HG03045 (cell line): ENCODE measurements around the gene CD274.
"Not testable (repeated sequence)": the region's sequence is repeated elsewhere in the genome, so short reads cannot be mapped to it uniquely, and the experiment has no call there.

Experiments
- ATAC-seq: cut with Tn5 transposase; IDR thresholded peaks from one replicate; pipeline ENCODE4 v1.9.1; 2021; ENCODE audit warnings: mild to moderate bottlenecking, moderate library complexity; ENCODE audit not compliant: unreplicated experiment

Gene CD274

DNA sequence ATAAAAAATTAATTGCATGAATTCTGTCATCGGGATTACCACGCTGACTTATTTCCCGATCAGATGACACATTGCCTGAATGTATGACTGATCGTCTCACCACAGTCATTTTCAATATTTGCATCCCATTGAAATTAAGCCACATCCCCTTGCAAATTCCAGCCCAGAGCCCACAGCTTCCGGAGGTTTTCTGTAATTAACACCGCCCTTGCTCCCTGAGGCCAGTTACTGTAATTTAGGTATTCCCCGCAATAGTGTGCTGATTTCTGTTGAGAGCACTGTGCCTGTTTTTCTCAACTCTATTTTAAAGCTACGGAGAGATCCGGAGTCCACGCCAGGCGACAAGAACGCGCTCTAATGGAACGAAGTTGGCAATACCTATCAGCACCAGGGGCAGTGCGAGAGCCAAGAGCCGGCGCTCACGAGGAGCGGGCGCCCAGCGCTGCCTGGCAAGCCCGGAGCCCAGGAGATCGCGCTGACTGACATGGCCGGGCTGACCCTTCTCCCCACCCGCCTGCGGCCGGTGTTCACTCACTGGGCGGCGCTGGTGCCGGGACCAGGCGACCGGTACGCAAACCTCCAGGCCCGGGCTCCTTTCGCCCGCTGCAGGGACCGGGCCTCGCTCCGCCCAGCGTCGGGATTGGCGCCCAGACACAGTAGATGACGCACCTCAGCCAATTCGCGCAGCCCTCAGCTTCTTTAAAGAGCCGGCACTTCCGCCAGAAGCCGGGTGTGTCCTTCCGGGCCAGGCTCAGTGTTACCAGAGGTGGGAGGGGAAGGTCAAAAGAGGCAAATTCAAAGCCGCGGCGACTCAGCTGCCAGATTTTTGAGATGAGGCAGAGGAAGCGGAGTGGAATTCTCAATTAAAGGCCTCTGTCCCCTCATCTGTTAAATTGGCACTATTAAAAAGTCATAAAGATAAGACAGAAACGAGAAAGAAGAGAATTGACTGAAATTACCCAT, 12.8 kb upstream of the CD274 start, which contains the start of gene PLGRKT:
PLGRKT (minus strand) TSS at position 672 of the 963 bp plus-strand sequence. CDS start 5,948 bp downstream, outside the sequence.
- ATAC-seq, result peak; percentile 87

DNA sequence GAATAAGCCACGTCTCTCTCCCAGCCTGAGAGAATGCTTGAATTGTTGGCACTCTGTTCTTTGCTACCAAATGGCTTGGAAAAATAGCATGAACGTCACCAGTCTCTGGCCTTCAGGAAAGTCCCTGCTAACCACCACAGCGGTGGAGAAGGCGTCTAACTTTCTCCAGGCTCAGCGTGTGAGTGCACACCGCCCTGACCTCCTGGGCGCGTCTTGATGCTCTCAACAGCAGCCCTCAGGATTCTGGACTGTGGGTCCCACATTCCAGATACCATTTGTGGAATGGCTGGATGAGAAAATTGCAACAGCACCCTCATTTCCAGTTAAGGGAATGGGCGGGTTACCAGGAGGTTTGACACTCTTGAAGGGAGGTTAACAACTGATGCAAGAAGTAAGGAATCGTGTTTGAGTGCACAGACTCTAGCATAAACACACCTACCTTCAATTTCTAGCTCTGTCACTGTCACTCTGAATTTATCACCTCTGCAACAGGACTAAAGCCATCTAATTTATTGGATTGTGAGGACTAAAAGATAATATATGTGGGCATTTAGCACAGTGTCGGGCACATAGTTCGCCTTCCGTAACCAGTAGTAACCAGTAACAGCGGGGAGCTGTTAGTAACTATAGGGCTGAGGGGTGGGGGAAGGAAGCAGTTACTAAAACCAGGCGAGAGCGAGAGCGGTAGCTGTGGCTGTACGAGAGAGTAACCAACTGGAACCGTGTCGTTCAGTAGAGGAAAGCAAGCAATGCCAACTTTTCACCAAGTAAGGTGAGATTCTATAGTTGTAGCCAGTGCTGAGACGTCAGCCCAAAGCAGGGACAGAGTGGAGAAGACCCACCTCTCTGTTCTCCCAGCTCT, 11.8 kb upstream of the CD274 start:
- ATAC-seq, result peak; percentile 58

DNA sequence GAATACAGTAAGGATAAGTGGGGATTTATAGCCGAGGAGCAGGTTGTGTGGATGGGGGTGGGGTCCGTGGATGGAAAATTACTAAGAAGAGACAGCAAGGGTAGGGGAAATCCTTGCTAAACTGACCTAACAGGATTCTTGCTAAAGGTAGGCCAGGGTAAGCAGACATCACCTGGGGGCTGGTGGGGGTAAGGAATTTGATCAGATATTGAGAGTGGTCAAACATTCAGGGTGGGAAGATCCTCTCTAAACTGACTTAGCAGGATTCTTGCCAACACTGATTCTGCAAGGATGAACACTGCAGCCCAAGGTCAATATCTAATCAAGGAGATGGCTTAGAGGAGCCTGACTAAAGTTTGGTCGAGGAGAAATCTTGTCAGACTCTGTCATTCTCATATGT, 9.9 kb upstream of the CD274 start:
- ATAC-seq, result no peak

DNA sequence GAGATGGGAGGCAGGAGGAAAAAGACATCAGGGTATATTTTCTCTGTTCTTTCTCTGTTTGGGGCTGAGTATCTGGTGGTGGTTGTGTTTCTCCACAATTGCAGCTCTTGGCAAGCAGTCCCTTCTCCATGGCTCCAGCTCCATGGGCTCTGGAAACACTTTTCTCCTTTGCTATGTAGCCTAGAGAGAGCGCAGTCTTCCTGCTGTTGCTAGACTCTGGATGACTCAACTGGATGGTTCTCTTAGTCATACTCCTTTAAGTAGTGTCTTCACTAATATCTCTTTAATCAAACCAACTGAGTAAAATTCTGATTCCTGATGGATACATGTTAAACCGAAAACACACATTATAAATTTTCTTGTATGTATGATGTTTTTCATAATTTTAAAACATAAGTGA, 9.3 kb upstream of the CD274 start:
- no peak for ATAC-seq

DNA sequence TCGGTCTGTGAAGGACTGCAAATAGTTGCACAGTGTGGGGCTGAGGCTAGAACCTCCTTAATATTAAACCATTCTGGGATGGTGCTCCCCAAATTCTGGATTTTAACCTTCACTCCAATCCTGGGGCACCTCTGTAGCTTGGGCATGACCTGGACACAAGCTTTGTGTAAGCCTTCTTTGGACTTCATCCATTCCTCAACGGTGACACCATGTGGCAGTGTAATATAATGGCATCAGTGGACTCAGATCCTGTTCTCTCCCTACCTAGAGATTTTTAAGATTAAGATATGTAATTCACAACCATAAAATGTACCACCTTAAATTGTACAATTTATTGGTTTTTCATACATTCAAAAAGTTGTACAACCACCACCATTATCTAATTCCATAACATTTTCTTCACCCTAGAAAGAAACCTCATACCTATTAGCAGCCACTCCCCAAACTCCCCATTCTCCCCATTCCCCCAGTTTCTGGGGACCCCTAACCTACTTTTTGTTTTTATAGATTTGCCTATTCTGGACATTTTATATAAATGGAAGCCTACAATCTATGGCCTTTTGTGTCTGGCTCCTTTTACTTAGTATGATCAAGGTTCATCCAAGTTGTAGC, 7.8 kb upstream of the CD274 start:
- no peak for ATAC-seq

DNA sequence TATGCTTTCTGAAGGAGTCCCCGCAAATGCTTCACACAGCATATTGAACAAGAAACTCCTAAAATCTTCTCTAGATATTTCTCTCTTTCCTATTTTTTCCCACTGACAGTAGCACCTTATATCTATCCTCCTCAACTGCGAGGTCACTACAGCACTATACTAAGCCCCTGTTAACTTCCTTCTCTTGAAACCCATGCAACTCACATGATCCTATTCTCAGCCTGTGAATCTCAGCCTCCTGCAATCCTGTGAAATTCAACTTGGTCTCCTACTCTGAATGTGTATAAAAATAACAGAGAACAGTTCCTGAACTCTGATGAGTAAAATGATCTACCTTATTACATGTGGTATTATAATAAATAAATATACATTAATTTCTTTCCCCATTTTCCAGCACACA, 6.5 kb upstream of the CD274 start:
- ATAC-seq, result no peak

DNA sequence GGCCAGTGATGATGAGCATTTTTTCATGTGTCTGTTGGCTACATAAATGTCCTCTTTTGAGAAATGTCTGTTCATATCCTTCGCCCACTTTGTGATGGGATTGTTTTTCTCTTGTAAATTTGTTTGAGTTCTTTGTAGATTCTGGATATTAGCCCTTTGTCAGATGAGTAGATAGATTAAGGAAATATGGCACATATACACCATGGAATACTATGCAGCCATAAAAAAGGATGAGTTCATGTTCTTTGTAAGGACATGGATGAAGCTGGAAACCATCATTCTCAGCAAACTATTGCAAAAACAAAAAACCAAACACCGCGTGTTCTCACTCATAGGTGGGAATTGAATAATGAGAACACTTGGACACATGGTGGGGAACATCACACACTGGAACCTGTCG, 5.2 kb upstream of the CD274 start:
- not testable (repeated sequence) for ATAC-seq

DNA sequence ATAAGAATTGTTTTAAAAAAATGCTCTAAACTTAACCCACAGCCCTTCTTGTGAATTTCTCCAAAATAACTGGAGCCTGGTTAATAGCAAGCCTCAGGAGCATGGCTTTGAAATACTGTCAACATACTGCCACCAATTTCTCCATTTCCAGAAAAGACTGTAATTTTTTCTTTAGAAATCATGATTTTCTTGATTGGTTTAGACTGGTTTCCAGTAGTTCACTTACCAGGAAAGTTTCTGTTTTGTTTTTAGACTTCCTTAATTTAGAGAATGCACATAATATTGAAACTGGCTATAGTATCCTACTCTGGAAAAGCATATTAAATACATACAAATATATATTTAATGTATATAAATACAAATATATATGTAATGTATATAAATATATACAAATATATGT, 4.5 kb upstream of the CD274 start:
- ATAC-seq, result no peak

DNA sequence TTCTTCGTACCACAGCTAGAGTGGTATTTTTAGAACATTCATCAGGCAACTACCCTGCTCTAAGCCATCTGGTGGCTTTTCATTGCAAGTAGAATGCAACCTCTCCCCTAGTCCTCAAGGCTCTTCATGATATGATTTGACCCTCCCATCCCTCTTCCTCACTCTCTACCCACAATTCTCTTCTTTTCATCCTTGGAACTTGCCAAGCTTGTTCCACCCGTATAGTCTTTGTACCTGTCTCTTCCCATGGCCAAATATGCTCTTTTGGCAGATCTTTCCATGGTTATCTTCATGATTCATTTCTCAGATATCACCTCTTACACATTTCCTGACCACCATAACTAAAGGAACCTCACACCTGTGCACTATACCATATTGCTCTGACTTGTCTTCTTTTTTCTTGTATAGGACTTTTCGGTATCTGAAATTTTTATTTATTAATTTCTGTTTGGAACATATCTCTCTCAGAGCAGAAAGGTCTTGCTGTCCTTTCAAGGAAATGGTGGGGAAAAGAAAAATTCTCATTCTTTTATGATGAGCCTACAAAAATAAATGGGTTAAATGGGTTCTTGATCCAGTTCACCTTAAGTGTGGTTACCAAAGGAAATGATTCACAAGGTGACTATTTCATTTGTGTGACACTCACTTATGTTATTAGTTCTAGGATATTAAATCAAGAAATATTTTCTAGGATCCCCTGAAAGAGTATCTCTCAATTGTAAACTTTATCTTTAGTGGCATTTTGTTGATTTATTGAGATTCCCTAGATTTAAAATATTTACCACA, 3.7 kb upstream of the CD274 start:
- ATAC-seq, result no peak

DNA sequence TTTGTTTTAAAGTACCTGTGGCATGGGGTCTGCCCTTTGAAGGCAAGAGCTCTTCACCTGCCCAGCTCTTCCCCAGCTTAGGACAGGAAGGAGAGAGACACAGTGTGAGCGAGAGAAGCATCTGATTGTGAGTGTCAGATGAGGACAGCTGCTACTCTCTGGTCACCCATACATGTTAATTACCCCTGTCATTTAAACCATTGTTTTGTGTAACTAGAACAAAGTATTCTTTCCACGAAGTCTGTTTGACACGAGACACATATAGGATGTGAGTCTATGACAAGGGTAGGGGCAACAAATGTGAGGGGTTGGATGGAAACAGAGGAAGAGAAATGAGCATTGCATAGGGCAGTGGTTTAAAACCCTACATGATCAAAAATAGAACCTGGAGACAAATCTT, 3.0 kb upstream of the CD274 start:
- ATAC-seq, result no peak

DNA sequence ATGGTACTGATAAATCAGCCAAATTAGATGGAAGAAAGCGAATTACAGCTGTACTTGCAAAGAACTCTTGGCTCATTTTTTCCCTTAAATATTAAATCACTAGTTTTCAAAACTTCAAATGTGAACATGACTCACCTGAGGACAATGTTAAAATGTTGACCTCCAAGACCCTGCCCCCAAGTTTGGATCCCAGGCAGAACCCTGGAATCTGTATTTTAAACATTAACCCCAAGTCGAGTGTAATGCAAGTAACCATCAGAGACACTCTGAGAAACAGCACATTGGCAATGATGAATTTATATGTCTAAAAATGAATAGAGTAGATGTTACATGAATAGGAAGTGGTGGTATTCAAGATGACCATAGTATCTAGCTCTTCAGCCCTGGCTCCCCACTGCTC, 2.3 kb upstream of the CD274 start:
- ATAC-seq, result no peak

DNA sequence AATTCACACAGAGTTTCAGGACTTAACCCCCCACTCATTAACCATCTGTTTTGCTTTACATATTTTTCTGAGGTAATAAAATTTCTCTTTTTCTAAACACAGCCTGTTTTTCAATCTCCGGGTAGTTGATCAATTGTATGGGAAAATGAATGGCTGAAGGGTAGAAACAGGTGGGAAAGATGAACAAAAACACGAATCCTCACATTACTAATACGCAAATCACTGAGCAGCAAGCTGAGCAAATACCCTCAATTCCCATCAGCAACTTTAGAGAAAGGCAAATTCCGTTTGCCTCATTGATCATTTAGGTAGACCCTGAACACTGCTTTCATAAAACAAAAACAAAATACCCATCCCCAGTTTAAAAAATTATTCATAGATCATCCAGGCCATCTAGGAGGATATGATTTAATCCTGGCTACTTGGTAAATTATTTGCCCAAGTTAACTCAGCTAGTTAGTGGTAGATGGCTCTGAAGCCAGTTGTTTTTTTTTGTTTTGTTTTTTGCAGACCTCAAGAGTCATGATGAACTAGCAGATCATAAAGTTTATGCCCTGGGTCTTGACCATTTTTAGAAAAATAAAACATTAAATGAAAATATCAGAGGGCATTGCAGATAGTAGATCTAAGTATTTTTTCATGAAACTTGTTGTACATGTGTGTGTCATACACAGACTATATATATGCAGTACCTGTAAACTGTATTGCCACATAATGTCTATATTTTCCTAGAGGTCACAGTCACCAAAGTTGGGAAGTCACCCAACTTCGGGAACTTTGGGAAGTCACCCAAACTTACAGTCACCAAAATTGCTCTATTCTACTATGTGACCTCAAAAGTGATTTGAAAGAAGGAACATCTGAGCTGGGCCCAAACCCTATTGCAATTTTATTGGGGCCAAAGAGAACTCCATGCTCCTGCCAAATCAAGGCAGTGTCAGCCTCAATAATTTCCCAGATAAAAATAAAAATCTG, 1.6 kb upstream of the CD274 start:
- no peak for ATAC-seq

DNA sequence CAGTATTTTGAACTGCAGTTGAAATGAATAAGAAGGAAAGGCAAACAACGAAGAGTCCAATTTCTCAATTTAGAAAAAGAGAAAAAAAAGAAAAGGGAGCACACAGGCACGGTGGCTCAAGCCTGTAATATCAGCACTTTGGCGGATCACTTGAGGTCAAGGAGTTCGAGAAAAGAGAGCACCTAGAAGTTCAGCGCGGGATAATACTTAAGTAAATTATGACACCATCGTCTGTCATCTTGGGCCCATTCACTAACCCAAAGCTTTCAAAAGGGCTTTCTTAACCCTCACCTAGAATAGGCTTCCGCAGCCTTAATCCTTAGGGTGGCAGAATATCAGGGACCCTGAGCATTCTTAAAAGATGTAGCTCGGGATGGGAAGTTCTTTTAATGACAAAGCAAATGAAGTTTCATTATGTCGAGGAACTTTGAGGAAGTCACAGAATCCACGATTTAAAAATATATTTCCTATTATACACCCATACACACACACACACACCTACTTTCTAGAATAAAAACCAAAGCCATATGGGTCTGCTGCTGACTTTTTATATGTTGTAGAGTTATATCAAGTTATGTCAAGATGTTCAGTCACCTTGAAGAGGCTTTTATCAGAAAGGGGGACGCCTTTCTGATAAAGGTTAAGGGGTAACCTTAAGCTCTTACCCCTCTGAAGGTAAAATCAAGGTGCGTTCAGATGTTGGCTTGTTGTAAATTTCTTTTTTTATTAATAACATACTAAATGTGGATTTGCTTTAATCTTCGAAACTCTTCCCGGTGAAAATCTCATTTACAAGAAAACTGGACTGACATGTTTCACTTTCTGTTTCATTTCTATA, 602 bp upstream of the CD274 start:
- ATAC-seq, result no peak

DNA sequence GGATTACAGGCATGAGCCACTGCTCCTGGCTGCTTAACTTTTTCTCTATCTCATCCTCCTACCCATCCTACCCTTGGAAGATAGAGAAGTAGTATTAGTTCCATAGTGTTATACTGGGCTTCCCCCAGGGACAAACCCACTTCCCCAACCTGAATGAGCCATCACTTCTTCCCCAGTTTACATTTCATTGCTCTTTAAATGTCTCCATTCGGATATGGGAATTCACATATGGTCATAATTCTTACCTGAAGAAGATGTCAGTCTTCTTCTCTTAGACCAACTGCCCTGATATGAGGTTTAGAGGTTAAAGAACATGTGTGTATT, 1.9 kb downstream of the CD274 start:
- no peak for ATAC-seq

DNA sequence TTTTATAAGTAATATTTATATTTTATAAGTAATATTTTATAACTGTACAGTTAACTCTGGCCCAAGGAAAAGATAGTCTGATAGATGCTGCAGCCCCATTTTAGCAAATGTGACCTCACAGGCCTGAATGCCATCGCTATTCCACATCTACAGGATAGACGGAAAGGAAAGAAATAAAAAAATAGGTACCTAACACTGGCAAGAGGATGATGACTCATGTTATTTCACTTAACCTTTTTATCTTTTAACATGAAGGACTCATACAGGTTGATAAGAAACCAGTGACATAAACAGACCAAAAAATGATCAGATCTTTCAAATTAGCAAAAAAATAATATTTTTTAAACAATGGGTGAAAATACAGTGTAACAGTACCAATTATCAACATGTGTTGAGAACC, 2.7 kb downstream of the CD274 start:
- no peak for ATAC-seq

DNA sequence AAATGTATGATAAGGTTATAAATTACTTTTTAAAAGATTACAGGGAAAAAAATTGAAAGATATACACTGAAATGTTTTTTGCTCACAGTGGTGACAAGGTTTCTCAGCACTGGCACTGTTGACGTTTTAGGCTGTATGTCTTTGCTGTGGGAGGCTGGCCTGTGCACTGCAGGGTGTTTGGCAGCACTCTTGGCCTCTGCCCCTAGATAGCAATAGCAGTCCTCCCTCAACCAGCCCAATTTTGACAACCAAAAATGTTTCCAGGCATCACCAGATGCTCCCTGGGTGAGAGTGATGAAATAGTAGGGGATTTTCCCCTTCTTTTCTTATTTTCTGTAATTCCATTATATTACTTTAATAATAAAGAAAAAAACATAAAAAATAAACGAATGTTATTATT, 3.3 kb downstream of the CD274 start:
- no peak for ATAC-seq

DNA sequence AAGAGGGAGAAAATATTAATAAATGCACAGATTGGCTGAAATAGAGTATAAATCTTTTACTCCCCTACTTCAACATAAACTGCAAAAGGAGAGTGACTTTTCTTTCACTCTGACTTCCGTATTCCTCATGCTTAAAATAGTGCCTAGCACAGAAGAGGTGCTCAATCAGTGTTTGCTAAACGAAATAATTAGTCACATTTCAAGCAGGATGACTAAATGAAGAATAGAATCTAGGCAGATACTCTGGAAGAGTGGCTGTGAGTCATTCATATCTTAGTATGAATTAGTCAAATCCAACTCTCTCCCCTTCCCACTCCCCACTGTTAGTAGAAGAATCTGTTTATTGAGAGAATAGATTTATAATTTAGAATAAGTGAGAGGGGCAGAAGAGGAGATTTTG, 4.8 kb downstream of the CD274 start:
- ATAC-seq, result no peak

DNA sequence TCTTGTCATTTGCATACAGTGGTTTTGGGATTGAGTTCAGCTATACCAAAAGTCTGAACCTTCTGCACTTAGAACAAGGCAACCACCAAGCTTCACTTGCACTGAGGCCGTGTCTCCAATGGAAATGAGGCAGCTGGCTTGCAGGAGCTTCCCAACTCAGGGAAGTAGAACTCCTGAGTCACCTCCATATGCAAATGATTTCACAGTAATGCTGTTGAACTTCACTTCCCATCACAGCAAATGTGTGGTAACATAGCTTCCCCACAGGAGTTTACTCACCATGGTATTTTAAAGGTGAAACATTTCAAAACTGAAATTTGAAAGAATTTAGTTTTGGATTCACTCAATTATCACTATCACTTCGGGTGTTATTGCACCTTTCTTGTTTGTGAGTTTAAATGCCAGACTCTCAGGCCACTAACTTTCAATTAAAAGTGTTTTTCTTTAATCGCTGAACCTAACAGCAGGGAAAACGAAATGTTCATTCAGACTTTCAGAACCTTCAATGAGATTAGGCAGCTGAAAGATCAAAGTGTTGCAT, 9.0 kb downstream of the CD274 start:
- no peak for ATAC-seq
